GM12878 (cell line): Measurements from ENCODE around the gene SPATA3. TPM values are rescaled to one million over a fixed set of nuclear protein-coding genes. Genes with fewer than 3 reads are reported as not detected.

Experiments
- ATAC-seq: fragments of 200-7000 bp; cut with Tn5 transposase; 3 replicates; pipeline ENCODE4 v1.9.1; 2020; ENCODE audit warnings: mild to moderate bottlenecking, moderate library complexity
- BruUV-seq: library from RNA; stranded (reverse); fragments of 400-500 nt; replicated peaks from 2 replicates; lab custom pipeline; 2021; lab: Mats Ljungman, UMichigan
- CTCF ChIA-PET: fragments of 300-600 bp; sonication (Branson Sonifier 250); formaldehyde crosslinking; extraction: SDS; loops from one replicate; lab custom pipeline; 2021; ENCODE audit warnings: inconsistent platforms; lab: Yijun Ruan, JAX
- POLR2A ChIA-PET: fragments of 350-600 bp; formaldehyde crosslinking; extraction: SDS; loops from one replicate; lab custom pipeline; 2021; ENCODE audit warnings: inconsistent platforms; lab: Charles Lee
- RAD21 ChIA-PET: fragments of 300-600 bp; sonication (Branson Sonifier 250); formaldehyde crosslinking; loops from one replicate; lab custom pipeline; 2023; ENCODE audit warnings: antibody characterized with exemption; ENCODE audit not compliant: unreplicated experiment; lab: Charles Lee
- SMC1A ChIA-PET: fragments of 300-600 bp; sonication (Branson Sonifier 250); formaldehyde crosslinking; loops from one replicate; lab custom pipeline; 2023; ENCODE audit not compliant: unreplicated experiment, uncharacterized antibody; lab: Charles Lee
- DNase-seq: peaks from one replicate; pipeline ENCODE4 v3.0.0-alpha.2; 2011; ENCODE audit warnings: low read depth, low spot score
- FAIRE-seq: peaks from 3 replicates; lab custom pipeline; 2011; peaks lifted over from hg19 to GRCh38; lab: Jason Lieb, UNC
- H2AFZ ChIP-seq: 2 replicates; pipeline ENCODE4 v1.6.0; 2011; ENCODE audit warnings: low read depth, low read length, control low read depth; ENCODE audit not compliant: control insufficient read depth
- H3K27ac ChIP-seq: 2 replicates; pipeline ENCODE4 v1.5.1; 2011; ENCODE audit warnings: control low read depth; ENCODE audit not compliant: control insufficient read depth, insufficient read depth
- H3K27me3 ChIP-seq, 2 experiments: replicated peaks in 1 of 2; 2 replicates each; pipeline versions ENCODE4 v1.6.0 to v1.6.1; 2011; ENCODE audit warnings: low read length in 1 of 2; ENCODE audit not compliant: control insufficient read depth in 2 of 2, insufficient read depth in 2 of 2
- H3K36me3 ChIP-seq, 2 experiments: 2 replicates each; pipeline ENCODE4 v1.5.1; 2011; ENCODE audit warnings: low read length in 1 of 2; ENCODE audit not compliant: control insufficient read depth in 2 of 2, insufficient read depth in 2 of 2
- H3K4me1 ChIP-seq: 2 replicates; pipeline ENCODE4 v1.6.1; 2011; ENCODE audit warnings: mild to moderate bottlenecking, low read length, moderate library complexity, mixed read lengths; ENCODE audit not compliant: control insufficient read depth, insufficient read depth
- H3K4me2 ChIP-seq: 2 replicates; pipeline ENCODE4 v1.6.0; 2011; ENCODE audit warnings: control low read depth; ENCODE audit not compliant: control insufficient read depth, insufficient read depth
- H3K4me3 ChIP-seq: fragments of 200-600 bp; sonication (generic); 2 replicates; pipeline ENCODE4 v1.5.1; 2016
- H3K79me2 ChIP-seq: 2 replicates; pipeline ENCODE4 v1.6.0; 2011; ENCODE audit warnings: low read length; ENCODE audit not compliant: control insufficient read depth, insufficient read depth
- H3K9ac ChIP-seq: 2 replicates; pipeline ENCODE4 v1.8.0; 2011; ENCODE audit warnings: low read length, control low read depth, mixed read lengths; ENCODE audit not compliant: control insufficient read depth, insufficient read depth
- H3K9me3 ChIP-seq: replicated peaks from 3 replicates; pipeline ENCODE4 v1.5.1; 2011; ENCODE audit warnings: mild to moderate bottlenecking, low read length; ENCODE audit not compliant: control insufficient read depth, insufficient read depth
- H4K20me1 ChIP-seq: 2 replicates; pipeline ENCODE4 v1.6.0; 2011; ENCODE audit not compliant: control insufficient read depth, insufficient read depth
- E2F4 ChIP-seq: IDR thresholded peaks from 2 replicates; pipeline ENCODE4 v1.6.1; 2012; ENCODE audit warnings: low read depth, low read length, improper control_type of control experiment
- GATAD2B ChIP-seq: fragments of 450-650 bp; conservative IDR thresholded peaks from 2 replicates; pipeline ENCODE4 v1.6.1; 2017; ENCODE audit warnings: low read depth, mild to moderate bottlenecking, moderate library complexity
- HCFC1 ChIP-seq: fragments of 150-350 bp; IDR thresholded peaks from 2 replicates; pipeline ENCODE4 v1.6.1; 2014; ENCODE audit warnings: low read length
- NR2F1 ChIP-seq: fragments of 450-650 bp; conservative IDR thresholded peaks from 2 replicates; pipeline ENCODE4 v1.6.1; 2017; ENCODE audit warnings: mild to moderate bottlenecking
- NRF1 ChIP-seq: conservative IDR thresholded peaks from 2 replicates; pipeline ENCODE4 v1.6.1; 2011; ENCODE audit warnings: mild to moderate bottlenecking, low read depth, low read length, improper control_type of control experiment
- RAD21 ChIP-seq: IDR thresholded peaks from 2 replicates; pipeline ENCODE4 v1.6.1; 2011; ENCODE audit warnings: mild to moderate bottlenecking, low read depth, low read length, moderate library complexity; ENCODE audit not compliant: insufficient read depth
- RAD51 ChIP-seq: fragments of 450-650 bp; IDR thresholded peaks from 2 replicates; pipeline ENCODE4 v1.6.1; 2016; ENCODE audit warnings: moderate library complexity, mild to moderate bottlenecking, inconsistent platforms
- RELB ChIP-seq: fragments of 450-650 bp; IDR thresholded peaks from 2 replicates; pipeline ENCODE4 v1.6.1; 2017; ENCODE audit warnings: low read depth, mild to moderate bottlenecking, moderate library complexity
- RUNX3 ChIP-seq: IDR thresholded peaks from 2 replicates; pipeline ENCODE4 v1.6.1; 2012; ENCODE audit warnings: low read length, inconsistent platforms
- SIN3A ChIP-seq: IDR thresholded peaks from 2 replicates; pipeline ENCODE4 v1.6.1; 2012; ENCODE audit warnings: low read depth, low read length, improper control_type of control experiment
- SMC3 ChIP-seq: IDR thresholded peaks from 2 replicates; pipeline ENCODE4 v1.6.1; 2011; ENCODE audit warnings: low read length, improper control_type of control experiment, borderline replicate concordance
- SP1 ChIP-seq: IDR thresholded peaks from one replicate; pipeline ENCODE4 v1.6.1; 2011; ENCODE audit warnings: low read depth, low read length
- WRNIP1 ChIP-seq: IDR thresholded peaks from 2 replicates; pipeline ENCODE4 v1.6.1; 2011; ENCODE audit warnings: low read depth, low read length, improper control_type of control experiment, borderline replicate concordance
- ZNF592 ChIP-seq: fragments of 450-650 bp; IDR thresholded peaks from 2 replicates; pipeline ENCODE4 v1.6.1; 2017; ENCODE audit warnings: mild to moderate bottlenecking, moderate library complexity
- WGBS: methylation state at CpG from one replicate; pipeline ENCODE4 v1.1.6; 2016; ENCODE audit warnings: low lambda C conversion rate; ENCODE audit not compliant: insufficient replicate concordance, insufficient coverage; ENCODE audit errors: missing lambda C conversion rate; 5-methylcytosine and 5-hydroxymethylcytosine counted together
- in situ Hi-C: fragments of 300-500 bp; cut with MboI; formaldehyde crosslinking; loops from 9 replicates; pipeline ENCODE4 v1.14.3; 2018; ENCODE audit warnings: mixed read lengths
- intact Hi-C: fragments of 100-400 bp; cut with micrococcal nuclease; formaldehyde crosslinking; loops from one replicate; pipeline ENCODE4 v1.14.2; 2022; ENCODE audit not compliant: unreplicated experiment
- polyA plus RNA-seq, 11 experiments: library from polyadenylated mRNA; depleted of rRNA in 4 of 11; unstranded in 6 of 11; stranded (reverse) in 5 of 11; fragments of >200 nt; fragmentation: Nextera tagmentation in 4 of 11; fragmentation: Illumina TruSeq in 1 of 11; extraction: Ambion mirVana in 4 of 11; extraction: Trizol in 1 of 11; gene quantifications; 1 replicate in 1 of 11; 2 replicates in 10 of 11; pipeline versions ENCODE4 v1.2.1 to v1.2.3, GENCODE V29; 2011 to 2016; ENCODE audit warnings: inconsistent platforms in 2 of 11, missing spikeins in 2 of 11, low read depth in 1 of 11
- total RNA-seq, 4 experiments: library from RNA; depleted of rRNA in 3 of 4; stranded (reverse); fragments of >200 nt in 3 of 4; fragmentation: Illumina TruSeq in 1 of 4; extraction: Trizol in 1 of 4; gene quantifications; 2 replicates each; pipeline versions ENCODE4 v1.2.1 to v1.2.3, GENCODE V29; 2013 to 2021

SPATA3 gene
- total and polyA plus RNA-seq, 10 of the 15 experiments (the other 5 are each of a cell fraction or from before 2014, with no cell fraction given) = not detected

GRCh38 chr2:231052494-231053451 is 56.9 kb downstream of the SPATA3 start:
- FAIRE-seq = peak; percentile 70
- no peaks in the 10 kb centered on the region for H3K9me3 ChIP-seq
- ChIA-PET CTCF (interaction anchor here (0.6 to 2.7 kb wide), 57 partner anchors 8 to 374 kb away, joined by 3 to 36 read pairs (median 4); no protein-coding TSS in a partner anchor), POLR2A (no interaction called here), RAD21 (interaction anchor here (0.7 to 1.4 kb wide), 12 partner anchors 11 to 228 kb away, joined by 3 to 15 read pairs (median 4); no protein-coding TSS in a partner anchor), SMC1A (interaction anchor here (0.7 to 1.4 kb wide), 8 partner anchors 9 to 229 kb away, joined by 3 to 11 read pairs (median 4); no protein-coding TSS in a partner anchor)
- H3K4me3 ChIP-seq = peak overlapping the region; percentile 73
- peak overlapping the region; percentile 51; the same call in 1 of the 2 replicates for H3K9ac ChIP-seq
- DNase-seq = no peak
- ATAC-seq = peak; percentile 90
- H3K27me3 ChIP-seq = peaks cover 0 to 2% of the 10 kb centered on the region in 2 experiments; a peak in 1 of 4 replicates
- no peaks in the 10 kb centered on the region for H3K36me3 ChIP-seq
- WGBS = 8% methylated on average over 61 of the region's 62 CpGs
- peaks cover 8% of the 10 kb centered on the region; the same call in 1 of the 2 replicates for H3K4me1 ChIP-seq
- no TSS peak for BruUV-seq
- H3K27ac ChIP-seq = no peak overlapping the region
- H3K4me2 ChIP-seq = peak overlapping the region; percentile 66
- intact Hi-C loops (loop anchor here (1.0 to 5.0 kb wide), 2 partner anchors 65 to 228 kb away; no protein-coding TSS in a partner anchor), in situ Hi-C loops (loop anchor here (5.0 kb wide), 1 partner anchor 150 kb away; no protein-coding TSS in a partner anchor)
- peaks cover 11% of the 10 kb centered on the region for H3K79me2 ChIP-seq
- peak overlapping the region; percentile 96 for H2AFZ ChIP-seq
- H4K20me1 ChIP-seq = no peaks in the 10 kb centered on the region
- TF ChIP-seq ZNF592 (0 out of 2 replicates have a peak, but pooled peaks have one; percentile 54), WRNIP1 (no peak), SMC3 (peak; percentile 79), RUNX3 (peak; percentile 71), E2F4 (peak; percentile 56; the same call in 1 of the 2 replicates), SP1 (peak; percentile 53), HCFC1 (0 out of 2 replicates have a peak, but pooled peaks have one; percentile 16), NRF1 (0 out of 2 replicates have a peak, but pooled peaks have one; percentile 23), NR2F1 (peak; percentile 19; the same call in 1 of the 2 replicates), SIN3A (0 out of 2 replicates have a peak, but pooled peaks have one; percentile 38), RELB (peak; percentile 34; the same call in 1 of the 2 replicates), GATAD2B (peak; percentile 49; the same call in 1 of the 2 replicates), RAD21 (peak; percentile 64), RAD51 (no peak)
